Activated naive CD4-positive, alpha-beta T cell (primary cell): ENCODE measurements around the gene NOC3L.
A peak's percentile ranks its signal among the peaks of the same experiment; 100 is the strongest.
"Not testable (repeated sequence)": the region's sequence is repeated elsewhere in the genome, so short reads cannot be mapped to it uniquely, and the experiment has no call there.

ENCODE experiments used
- DNase-seq, 4 experiments: peaks; one replicate each; lab custom pipeline; 2025; lab: John Stamatoyannopoulos, UW

The NOC3L gene

DNA sequence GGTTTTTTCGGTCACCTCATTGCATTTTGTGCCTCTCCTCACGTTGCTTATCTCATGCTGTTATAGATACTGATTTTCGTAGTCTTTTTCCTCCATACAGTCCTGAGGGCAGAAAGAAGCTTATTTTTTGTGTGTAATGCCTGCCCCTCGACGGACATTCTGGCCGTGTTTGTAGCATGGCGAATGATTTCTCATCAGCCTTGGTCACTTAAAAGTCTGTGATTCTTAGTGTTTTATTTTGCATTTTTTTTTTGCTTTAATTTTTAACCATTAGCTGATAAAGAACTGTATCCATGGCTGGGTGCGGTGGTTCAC lies 469 bp upstream of the NOC3L start:
- DNase-seq: no peak

GRCh38 chr10:94361171-94361794 lies 1.5 kb downstream of the NOC3L start:
- peak in 1 of 4 experiments; percentile 1 for DNase-seq

DNA sequence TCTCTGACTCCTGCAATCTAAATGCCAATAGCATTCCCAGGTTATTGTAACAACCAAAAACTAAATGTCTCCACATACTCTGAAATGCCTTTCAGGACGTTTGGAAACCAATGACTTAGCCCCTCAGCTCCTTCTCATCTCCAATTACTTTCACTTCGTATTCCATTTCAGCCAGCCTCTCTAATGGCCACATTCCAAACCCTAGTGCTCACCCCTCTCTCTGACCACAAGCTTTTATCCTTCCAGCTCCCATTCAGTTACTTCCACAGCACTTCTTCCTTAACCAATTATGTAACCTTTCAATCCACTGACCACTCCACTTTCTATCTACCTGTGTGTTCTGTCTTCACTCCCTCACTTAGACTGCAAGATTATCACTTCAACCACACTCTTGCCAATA lies 4.3 kb downstream of the NOC3L start:
- no peak for DNase-seq

- DNase-seq: no peak
Measured at GRCh38 chr10:94357193-94357592, 5.5 kb downstream of the NOC3L start.

DNA sequence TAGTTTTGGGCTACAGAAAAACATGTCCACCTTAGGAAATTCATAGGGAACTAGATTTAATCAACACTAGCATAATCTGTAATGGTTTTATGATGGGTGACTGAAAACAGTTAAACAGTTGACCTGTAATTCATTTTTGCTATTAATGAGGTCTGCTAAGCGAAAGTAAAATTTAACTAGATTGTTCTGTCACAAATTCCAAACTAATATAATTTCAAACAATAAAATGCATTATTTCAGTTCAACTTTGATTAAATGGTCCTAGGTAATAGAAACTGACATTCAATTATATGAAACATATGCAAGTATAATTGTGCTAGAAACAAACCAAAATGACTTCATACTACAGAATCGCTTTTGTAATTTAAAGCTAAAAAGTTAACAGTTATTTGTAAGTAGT lies 6.9 kb downstream of the NOC3L start:
- no peak for DNase-seq

DNA sequence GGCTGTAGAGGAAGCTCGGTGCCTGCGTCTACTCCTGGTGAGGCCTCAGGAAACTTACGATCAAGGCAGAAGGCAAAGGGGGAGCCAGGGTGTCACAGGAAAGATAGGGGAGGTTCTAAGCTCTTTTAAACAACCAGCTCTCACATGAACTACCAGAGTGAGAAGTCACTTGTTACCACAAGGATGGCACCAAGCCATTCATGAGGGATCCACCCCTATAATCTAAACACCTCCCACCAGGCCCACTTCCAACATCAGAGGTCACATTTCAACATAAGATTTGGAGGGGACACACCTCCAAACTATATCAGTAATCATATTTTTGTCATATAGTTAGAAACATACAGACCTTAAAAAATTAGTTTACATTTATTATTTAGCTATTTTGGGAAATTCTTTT lies 9.4 kb downstream of the NOC3L start:
- DNase-seq: no peak

GRCh38 chr10:94351089-94351488 lies 11.7 kb downstream of the NOC3L start:
- no peak for DNase-seq

DNA sequence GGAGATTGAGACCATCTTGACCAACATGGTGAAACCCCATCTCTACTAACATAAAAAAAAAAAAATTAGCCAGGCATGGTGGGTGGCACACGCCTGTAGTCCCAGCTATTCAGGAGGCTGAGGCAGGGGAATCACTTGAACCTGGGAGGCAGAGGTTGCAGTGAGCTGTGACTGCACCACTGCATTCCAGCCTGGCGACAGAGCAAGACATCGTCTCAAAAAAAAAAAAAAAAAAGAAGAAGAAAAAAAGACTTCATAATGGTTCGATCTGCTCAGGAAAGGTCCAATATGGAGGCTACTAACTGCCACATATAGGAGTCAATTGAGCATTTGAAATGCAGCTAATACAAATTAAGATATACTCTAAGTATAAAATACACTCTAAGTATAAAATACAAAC lies 12.2 kb downstream of the NOC3L start:
- DNase-seq: not testable (repeated sequence)

- no peak for DNase-seq
Measured at GRCh38 chr10:94349327-94349726, 13.4 kb downstream of the NOC3L start.

GRCh38 chr10:94344522-94345122 lies 18.1 kb downstream of the NOC3L start:
- no peak for DNase-seq

- DNase-seq: no peak
Measured at GRCh38 chr10:94343151-94343550, 19.6 kb downstream of the NOC3L start.

GRCh38 chr10:94334857-94335256 lies 27.9 kb downstream of the NOC3L start:
- DNase-seq: no peak

DNA sequence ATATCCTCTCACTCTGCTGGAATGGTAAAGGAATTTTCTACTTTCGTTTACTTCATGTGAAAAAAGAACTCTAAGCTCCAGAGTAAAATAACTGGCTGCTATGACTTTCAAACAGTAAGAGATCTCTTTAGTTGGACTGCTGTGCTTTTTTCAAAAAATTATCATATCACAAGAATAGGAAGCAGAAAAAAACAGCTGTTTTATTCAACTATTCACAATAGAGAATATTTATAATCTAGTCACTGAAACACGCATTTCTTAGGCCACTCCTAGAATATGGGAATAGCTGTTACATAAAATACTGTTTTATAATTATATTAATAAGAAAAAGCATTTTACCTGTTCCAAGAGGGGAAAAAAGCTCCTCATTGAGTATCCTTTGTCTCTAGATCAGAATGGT lies 29.7 kb downstream of the NOC3L start:
- no peak for DNase-seq

DNA sequence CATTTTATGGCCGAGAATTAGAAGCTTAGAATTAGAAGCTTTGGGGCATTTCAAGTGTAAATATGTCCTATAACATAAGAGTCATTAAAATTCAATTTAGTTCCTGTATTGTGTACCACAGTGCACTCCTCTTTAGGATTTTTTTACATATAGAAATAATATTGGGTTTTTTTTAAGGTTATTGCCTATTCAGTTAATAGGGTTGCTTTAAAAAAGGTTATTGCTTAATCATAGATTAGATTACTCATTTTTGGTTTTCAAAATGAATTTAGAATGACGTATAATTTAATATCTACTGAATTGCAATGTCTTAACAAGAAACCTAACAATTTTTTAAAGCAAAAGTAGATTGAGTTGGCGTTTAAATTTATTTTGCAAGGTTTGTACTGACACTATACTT lies 34.1 kb downstream of the NOC3L start:
- no peak for DNase-seq

- no peak for DNase-seq
Measured at GRCh38 chr10:94327649-94328048, 35.1 kb downstream of the NOC3L start.

GRCh38 chr10:94324609-94325233 lies 38.0 kb downstream of the NOC3L start:
- DNase-seq: no peak

- peak in 3 of 4 experiments; percentile 24 to 44 (median 27) for DNase-seq
Measured at GRCh38 chr10:94320285-94320914, 42.3 kb downstream of the NOC3L start.

- no peak for DNase-seq
Measured at GRCh38 chr10:94316560-94316959, 46.2 kb downstream of the NOC3L start.

- DNase-seq: no peak
Measured at GRCh38 chr10:94315975-94316464, 46.7 kb downstream of the NOC3L start.

GRCh38 chr10:94315024-94315451 lies 47.7 kb downstream of the NOC3L start:
- no peak for DNase-seq

DNA sequence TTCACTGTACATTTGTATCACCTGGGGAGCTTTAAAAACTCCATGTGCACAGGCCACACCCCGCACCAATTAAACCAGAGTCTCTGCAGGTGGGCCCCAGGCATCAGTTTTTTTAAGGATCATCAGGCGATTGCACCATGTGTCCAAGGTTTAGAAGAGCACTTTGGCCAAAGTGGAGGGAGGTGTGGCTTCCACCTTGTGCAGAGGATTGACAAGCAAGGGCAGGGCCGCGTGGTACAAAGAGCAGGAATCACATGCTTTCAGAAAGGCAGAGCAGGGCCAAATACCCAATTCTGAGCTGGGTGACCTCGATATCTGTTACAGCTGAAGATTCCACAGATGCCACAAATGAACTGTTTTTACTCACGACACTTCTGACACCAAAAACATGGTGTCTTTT lies 52.4 kb downstream of the NOC3L start:
- DNase-seq: no peak

DNA sequence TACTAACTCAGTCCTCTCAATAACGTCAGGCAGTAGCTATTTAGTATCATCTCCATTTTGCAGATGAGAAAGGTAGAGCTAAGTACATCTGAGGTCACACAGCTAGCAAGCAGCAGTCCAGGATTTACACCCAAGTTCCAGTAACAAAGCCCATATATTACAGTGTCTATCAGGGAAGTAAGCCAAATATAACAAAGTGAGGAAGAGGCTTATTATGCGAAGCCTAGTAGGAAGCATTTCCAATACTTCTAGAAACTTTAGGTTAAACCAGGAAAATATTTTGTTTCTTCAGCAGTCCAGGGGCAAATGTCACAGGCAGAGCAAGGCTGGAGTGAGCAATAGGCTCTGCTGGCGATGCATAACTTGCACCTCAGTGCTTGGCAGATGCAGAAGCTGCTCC lies 53.9 kb downstream of the NOC3L start:
- DNase-seq: no peak

GRCh38 chr10:94307046-94307615 lies 55.6 kb downstream of the NOC3L start:
- no peak for DNase-seq
